ENCODE measurements around the gene UBR2. TPM values are rescaled to one million over a fixed set of nuclear protein-coding genes. Genes with fewer than 3 reads are reported as not detected.
A peak's percentile ranks its signal among the peaks of the same experiment; 100 is the strongest.

Gene UBR2
- total RNA-seq, 1 experiment from 2014 or later: 21.7 TPM

DNA sequence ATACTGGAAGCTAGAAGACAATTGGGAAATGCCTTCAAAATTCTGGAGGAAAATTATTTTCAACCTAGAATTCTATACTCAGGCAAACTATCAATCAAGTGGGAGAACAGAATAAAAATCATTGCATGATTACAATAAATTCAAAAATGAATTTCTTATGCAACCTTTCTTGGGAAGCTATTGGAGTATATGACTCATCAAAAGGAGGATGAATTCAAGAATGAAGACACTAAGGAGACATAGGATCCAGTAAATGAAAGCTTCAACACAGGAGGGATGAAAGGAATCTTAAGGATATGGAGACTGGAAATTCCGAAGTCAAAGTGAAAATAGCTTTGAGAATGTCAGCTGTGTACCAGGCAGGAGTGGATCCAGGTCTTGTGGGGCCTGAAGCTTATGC lies 12.6 kb upstream of the UBR2 start:
- no peaks in the 10 kb centered on the region for H3K9me3 ChIP-seq
- BruUV-seq (replicated peaks): no TSS peak
- ChIA-PET CTCF (no interaction called here), POLR2A (interaction anchor here (1.1 kb wide), 1 partner anchor 13 kb away, joined by 3 read pairs; the partner anchor contains the start of gene UBR2)
- TF ChIP-seq, protein P1, sequence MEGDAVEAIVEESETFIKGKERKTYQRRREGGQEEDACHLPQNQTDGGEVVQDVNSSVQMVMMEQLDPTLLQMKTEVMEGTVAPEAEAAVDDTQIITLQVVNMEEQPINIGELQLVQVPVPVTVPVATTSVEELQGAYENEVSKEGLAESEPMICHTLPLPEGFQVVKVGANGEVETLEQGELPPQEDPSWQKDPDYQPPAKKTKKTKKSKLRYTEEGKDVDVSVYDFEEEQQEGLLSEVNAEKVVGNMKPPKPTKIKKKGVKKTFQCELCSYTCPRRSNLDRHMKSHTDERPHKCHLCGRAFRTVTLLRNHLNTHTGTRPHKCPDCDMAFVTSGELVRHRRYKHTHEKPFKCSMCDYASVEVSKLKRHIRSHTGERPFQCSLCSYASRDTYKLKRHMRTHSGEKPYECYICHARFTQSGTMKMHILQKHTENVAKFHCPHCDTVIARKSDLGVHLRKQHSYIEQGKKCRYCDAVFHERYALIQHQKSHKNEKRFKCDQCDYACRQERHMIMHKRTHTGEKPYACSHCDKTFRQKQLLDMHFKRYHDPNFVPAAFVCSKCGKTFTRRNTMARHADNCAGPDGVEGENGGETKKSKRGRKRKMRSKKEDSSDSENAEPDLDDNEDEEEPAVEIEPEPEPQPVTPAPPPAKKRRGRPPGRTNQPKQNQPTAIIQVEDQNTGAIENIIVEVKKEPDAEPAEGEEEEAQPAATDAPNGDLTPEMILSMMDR (IDR thresholded peaks at IDR 0.05; ENCODE audit: insufficient read depth in 1 of 2, low read depth in 1 of 2, low read length in 1 of 2, severe bottlenecking in 1 of 2, unreplicated experiment in 1 of 2): no peak
- intact Hi-C loops (cut with micrococcal nuclease; ENCODE audit: unreplicated experiment): no loop called here
- no peak overlapping the region for H3K4me3 Mint-ChIP-seq (ENCODE audit: unreplicated experiment)
- H3K9me3 Mint-ChIP-seq (ENCODE audit: unreplicated experiment): no peaks in the 10 kb centered on the region
- no peak overlapping the region for H3K4me3 ChIP-seq (ENCODE audit: low read depth, low read length)
- no peaks in the 10 kb centered on the region for H3K36me3 ChIP-seq (ENCODE audit: control insufficient read depth, insufficient read depth, low read length)
- H3K27ac Mint-ChIP-seq (ENCODE audit: unreplicated experiment): no peak overlapping the region
- H3K4me1 ChIP-seq: peaks cover 3% of the 10 kb centered on the region
- H3K27me3 Mint-ChIP-seq (ENCODE audit: insufficient read depth, unreplicated experiment): no peaks in the 10 kb centered on the region
- H3K4me1 Mint-ChIP-seq (ENCODE audit: low read depth, unreplicated experiment): peaks cover 6% of the 10 kb centered on the region
- H3K36me3 Mint-ChIP-seq (ENCODE audit: insufficient read depth, unreplicated experiment): no peaks in the 10 kb centered on the region
- H3K27me3 ChIP-seq (replicated peaks; ENCODE audit: control insufficient read depth, insufficient read depth, low read length): no peaks in the 10 kb centered on the region
- no peak for DNase-seq

DNA sequence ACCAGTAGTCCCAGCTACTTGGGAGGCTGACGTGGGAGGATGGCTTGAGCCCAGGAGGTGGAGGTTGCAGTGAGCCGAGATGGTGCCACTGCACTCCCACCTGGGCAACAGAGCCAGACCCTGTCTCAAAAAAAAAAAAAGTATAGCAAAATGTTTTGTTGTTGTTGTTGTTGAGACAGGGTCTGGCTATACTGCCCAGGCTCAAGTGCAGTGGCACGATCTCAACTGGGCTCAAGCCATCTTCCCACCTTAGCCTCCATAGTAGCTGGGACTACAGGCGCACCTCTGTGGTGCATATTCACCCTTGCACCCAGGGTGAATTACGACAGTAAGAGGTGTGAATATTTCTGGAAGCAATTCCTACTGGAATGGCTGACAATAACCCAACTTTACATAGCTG lies 11.4 kb upstream of the UBR2 start:
- Mint-ChIP-seq H3K27me3 (ENCODE audit: insufficient read depth, unreplicated experiment) (no peaks in the 10 kb centered on the region), H3K4me3 (ENCODE audit: unreplicated experiment) (no peak overlapping the region), H3K27ac (ENCODE audit: unreplicated experiment) (no peak overlapping the region), H3K4me1 (ENCODE audit: low read depth, unreplicated experiment) (peaks cover 6% of the 10 kb centered on the region), H3K36me3 (ENCODE audit: insufficient read depth, unreplicated experiment) (no peaks in the 10 kb centered on the region), H3K9me3 (ENCODE audit: unreplicated experiment) (no peaks in the 10 kb centered on the region)
- intact Hi-C loops (cut with micrococcal nuclease; ENCODE audit: unreplicated experiment): no loop called here
- ChIA-PET CTCF (no interaction called here), POLR2A (no interaction called here)
- no peak for DNase-seq
- TF ChIP-seq, protein P1 (IDR thresholded peaks at IDR 0.05; ENCODE audit: insufficient read depth in 1 of 2, low read depth in 1 of 2, low read length in 1 of 2, severe bottlenecking in 1 of 2, unreplicated experiment in 1 of 2): no peak
- Histone ChIP-seq H3K4me1 (peaks cover 5% of the 10 kb centered on the region), H3K36me3 (ENCODE audit: control insufficient read depth, insufficient read depth, low read length) (no peaks in the 10 kb centered on the region), H3K4me3 (ENCODE audit: low read depth, low read length) (no peak overlapping the region), H3K27me3 (replicated peaks; ENCODE audit: control insufficient read depth, insufficient read depth, low read length) (no peaks in the 10 kb centered on the region), H3K9me3 (no peaks in the 10 kb centered on the region)
- BruUV-seq (replicated peaks): no TSS peak

DNA sequence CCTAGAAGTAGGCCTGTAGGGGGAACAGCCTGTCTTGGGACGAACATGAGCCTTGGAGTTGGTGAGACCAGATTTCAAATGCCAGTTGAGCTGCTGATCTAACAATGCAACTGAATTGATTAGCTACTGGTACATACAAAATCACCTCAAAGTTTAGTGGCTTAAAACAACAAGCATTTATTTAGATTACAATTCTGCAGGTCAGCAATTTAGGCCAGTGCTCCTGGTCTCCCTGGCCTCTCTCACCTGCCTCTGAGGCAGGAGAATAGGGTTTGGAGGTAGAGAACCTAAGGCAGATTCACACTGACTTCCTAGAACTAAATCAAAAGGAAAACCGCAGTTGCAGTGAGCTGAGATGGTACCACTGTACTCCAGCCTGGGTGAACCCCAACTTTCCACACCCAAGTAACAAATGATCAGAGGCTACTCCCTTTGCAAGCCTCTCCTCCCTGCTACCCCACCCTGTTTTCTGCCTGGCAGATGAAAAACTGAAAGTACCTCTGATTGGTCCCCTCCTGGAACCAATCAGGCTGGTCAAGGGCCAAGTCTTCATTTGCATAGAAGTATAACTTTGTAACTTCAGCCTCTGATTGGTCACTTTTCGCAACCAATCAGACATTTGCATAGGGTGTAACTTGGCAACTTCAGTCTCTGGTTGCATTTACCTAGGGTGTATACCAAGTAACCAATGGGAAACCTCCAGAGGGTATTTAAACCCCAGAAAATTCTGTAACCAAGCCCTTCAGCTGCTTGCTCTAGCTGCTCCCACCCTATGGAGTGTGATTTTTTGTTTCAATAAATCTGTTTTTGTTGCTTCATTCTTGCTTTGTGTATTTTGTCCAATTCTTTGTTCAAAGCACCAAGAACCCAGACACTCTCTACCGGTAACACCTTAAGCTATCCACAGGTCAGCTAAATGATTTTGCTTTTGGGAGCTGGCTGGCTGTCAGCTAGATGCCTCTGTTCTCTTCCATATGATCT lies 8.1 kb upstream of the UBR2 start:
- DNase-seq: peak; percentile 53 to 61
- Histone ChIP-seq H3K4me1 (peaks cover 5% of the 10 kb centered on the region), H3K36me3 (ENCODE audit: control insufficient read depth, insufficient read depth, low read length) (no peaks in the 10 kb centered on the region), H3K4me3 (ENCODE audit: low read depth, low read length) (no peak overlapping the region), H3K9me3 (no peaks in the 10 kb centered on the region), H3K27me3 (replicated peaks; ENCODE audit: control insufficient read depth, insufficient read depth, low read length) (no peaks in the 10 kb centered on the region)
- ChIA-PET CTCF (interaction anchor here (0.9 kb wide), 1 partner anchor 8 kb away, joined by 3 read pairs; no protein-coding TSS in a partner anchor), POLR2A (no interaction called here)
- Mint-ChIP-seq H3K36me3 (ENCODE audit: insufficient read depth, unreplicated experiment) (no peaks in the 10 kb centered on the region), H3K4me1 (ENCODE audit: low read depth, unreplicated experiment) (no peaks in the 10 kb centered on the region), H3K4me3 (ENCODE audit: unreplicated experiment) (no peak overlapping the region), H3K27me3 (ENCODE audit: insufficient read depth, unreplicated experiment) (no peaks in the 10 kb centered on the region), H3K27ac (ENCODE audit: unreplicated experiment) (no peak overlapping the region), H3K9me3 (ENCODE audit: unreplicated experiment) (no peaks in the 10 kb centered on the region)
- intact Hi-C loops (cut with micrococcal nuclease; ENCODE audit: unreplicated experiment): no loop called here
- TF ChIP-seq, protein P1 (IDR thresholded peaks at IDR 0.05; ENCODE audit: insufficient read depth in 1 of 2, low read depth in 1 of 2, low read length in 1 of 2, severe bottlenecking in 1 of 2, unreplicated experiment in 1 of 2): no peak
- no TSS peak for BruUV-seq (replicated peaks)
